Stimulated activated CD4-positive, alpha-beta T cell treated with anti-CD3 and anti-CD28 coated beads, Interleukin-12 subunit alpha, Interleukin-12 subunit beta, amount 100 ng/mL, for 4 hours (primary cell): ENCODE data around the gene ASS1.
A peak's percentile ranks its signal among the peaks of the same experiment; 100 is the strongest.

Experiments
- DNase-seq: peaks from one replicate; pipeline ENCODE4 v3.0.0-alpha.2; 2020

Gene ASS1

DNA sequence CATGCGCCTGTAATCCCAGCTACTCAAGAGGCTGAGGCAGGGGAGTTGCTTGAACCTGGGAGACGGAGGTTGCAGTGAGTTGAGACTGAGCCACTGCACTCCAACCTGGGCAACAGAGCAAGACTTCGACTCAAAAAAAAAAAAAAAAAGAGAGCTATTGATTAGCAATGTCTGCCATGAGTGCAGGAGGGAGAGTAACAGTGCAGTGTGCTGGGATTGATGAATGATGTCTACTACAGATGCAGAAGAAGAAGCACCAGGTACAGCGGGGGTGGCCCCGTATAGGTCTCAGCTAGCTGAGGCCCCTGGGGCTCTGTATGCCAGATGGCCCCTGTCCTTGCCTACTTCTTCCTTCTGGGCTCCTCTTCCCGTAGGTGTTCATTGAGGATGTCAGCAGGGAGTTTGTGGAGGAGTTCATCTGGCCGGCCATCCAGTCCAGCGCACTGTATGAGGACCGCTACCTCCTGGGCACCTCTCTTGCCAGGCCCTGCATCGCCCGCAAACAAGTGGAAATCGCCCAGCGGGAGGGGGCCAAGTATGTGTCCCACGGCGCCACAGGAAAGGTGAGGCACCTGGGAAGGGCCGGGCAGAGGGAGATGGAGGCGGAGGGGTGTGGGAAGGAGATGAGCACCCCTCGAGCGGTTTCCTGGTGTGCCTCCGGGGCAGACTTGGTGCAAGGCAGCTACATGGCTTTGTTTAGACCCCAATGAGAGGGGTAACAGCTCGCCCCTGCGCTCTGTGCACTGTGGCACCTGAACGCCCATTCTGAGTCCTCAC lies 13.5 kb downstream of the ASS1 start:
- no peak for DNase-seq

DNA sequence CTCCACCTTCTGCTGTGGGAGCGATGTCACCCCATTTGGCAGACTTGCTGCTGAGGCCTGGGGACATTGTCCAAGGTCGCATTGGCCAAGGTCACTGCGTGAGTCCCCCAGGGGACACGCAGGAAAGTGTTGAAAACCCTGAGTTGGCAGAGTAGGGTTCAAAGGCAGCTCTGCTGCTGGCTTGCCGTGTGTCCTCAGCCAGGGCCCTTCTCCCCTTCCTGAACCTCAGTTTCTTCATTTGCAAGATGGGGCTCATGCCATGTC lies 14.0 kb downstream of the ASS1 start:
- DNase-seq, result no peak

- no peak for DNase-seq
Measured at GRCh38 chr9:130459151-130459550, 14.4 kb downstream of the ASS1 start.

DNA sequence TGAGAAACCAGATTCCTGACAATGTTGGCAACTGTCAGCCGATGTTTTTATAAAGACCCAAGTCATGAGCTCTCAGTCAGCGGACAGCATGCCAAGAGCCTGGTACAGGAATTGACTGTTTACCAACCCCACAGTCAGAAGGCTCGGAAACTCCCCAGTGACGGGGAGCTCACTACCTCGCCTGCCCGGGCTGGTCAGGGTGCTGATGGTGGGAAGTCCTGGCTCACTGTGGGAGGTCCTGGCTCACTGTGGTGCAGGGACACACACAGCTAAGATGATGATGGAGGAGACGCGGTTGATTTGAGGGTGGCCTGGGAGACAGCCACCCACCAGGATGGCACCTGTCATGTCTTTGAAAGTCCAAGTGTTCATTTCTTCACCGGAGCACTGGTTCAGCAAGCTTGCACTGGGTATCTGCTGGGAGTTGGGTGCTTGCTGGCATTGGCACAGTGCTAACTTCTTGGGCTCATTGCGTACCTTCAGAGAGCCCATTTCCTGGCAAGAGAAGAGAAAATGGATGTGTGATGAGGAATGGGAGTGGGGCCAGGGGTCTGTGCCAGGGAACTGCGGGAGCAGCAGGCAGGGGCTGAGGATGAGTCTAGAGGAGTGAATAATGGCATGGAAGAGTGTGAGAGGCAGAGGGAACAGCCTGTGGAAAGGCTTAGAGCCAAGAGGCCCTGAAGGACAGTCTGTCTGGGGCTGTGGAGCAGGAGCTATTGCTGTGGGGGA lies 15.3 kb downstream of the ASS1 start:
- no peak for DNase-seq

DNA sequence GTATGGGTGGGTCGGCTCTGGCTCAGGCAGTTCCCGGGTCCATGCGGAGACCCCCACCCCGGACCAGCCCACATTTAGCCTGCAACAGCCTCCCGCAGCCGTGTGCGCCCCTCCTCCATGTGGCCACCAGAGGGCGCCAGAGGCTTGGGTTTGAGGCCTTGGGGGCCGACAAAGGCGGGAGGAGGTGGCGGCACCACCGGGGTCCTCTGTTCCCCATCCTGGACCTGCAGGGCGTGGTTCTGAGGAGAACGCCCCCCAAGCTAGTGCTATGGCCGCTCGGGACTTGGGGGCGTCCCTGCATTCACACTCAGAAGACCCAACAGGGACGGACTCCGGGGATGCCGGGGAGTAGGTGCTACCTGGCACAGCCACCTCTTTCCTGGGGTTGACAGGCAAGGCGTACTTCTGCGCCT lies 16.5 kb downstream of the ASS1 start:
- peak; percentile 74 for DNase-seq

DNA sequence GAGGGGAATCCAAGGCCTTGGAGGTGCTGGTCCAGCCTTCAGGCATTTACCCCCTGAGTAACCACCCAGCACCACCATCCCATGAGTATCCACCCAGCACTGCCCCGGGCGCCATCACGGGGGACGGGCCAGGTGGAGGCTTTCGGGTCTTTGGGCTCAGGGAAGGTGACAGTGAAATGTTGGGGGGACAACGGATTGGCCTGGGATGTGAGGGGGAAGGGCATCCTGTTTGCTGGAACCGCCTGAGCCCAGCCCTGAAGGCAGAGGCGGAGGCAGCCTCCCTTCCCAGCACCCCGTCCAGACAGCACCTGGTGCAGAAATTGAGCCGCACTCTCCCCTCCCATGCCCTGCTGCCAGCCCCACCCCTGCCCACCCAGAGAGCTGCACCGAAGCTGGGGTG lies 17.0 kb downstream of the ASS1 start:
- no peak for DNase-seq

GRCh38 chr9:130462685-130463540 lies 18.2 kb downstream of the ASS1 start:
- DNase-seq, result no peak

DNA sequence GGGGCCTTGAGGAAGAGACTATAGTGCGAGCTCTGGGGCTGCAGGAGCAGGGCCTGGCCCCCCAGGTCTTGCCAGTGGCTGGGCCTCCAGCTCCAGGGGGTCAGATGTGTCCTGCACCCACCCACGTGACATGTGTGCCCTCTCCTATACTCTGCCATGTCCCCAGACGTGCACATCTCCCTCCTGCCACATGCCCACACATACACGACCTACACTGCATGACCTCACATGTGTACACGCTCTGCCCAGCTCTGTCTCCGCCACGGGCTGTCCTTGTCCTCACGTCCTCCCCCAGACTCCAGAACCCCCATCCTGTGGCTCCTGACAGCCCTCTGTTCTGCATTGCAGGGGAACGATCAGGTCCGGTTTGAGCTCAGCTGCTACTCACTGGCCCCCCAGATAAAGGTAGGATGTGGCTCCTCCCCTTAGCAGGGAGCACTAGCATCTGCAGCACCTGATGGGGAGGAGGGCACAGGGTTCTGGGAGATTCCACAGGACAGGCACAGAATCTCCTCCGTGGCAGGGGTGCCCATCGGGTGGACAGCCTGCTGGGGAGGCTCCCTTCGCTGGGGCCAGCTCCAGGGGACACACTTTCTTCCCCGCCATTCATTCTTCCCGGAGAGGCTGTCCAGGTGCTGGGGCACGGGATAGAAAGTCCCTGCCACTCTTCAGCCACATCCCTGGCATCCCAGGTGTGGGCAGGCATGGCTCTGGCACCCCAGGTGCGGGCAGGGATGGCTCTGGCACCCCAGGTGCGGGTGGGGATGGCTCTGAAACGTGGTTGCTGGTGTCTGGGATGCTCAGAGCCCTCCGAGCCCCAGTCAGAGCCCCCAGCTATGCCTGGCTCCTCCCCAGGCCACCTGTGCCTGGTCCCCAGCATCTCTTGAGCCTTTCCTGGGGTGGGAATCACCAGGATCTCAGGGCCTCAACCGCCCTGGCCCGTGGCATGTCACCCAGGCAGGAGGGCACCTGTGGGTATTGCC lies 19.3 kb downstream of the ASS1 start:
- DNase-seq, result no peak

- no peak for DNase-seq
Measured at GRCh38 chr9:130465383-130466096, 20.8 kb downstream of the ASS1 start.

DNA sequence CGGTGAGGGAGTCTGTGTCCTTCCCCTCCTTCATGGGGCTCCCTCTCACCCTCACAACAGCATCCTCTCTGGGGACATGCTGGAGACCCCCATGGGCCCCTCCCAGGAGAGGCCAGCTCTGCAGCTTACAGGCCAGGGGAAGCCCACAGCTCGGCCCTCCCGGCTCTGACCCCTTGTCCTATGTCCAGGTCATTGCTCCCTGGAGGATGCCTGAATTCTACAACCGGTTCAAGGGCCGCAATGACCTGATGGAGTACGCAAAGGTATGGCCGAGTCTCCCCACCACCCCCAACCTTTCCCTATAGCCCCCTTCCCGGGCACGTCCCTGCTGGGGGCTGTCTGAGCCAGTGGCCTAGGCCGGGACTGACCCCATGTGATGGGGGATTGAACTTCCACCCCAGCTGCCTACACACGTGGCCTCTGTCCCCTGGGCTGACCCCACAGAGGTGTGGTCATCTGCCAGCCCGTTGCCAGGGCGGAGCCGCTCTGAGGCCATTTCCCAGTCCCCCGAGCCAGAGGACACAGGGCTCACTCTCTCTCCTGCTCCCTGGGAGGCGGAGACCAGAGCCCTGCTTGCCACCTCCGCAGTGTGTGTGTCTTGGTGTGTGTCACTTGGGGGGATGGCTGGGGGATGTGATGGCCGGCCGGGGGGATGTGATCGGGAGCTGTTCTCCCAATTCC lies 21.9 kb downstream of the ASS1 start:
- DNase-seq, result no peak

DNA sequence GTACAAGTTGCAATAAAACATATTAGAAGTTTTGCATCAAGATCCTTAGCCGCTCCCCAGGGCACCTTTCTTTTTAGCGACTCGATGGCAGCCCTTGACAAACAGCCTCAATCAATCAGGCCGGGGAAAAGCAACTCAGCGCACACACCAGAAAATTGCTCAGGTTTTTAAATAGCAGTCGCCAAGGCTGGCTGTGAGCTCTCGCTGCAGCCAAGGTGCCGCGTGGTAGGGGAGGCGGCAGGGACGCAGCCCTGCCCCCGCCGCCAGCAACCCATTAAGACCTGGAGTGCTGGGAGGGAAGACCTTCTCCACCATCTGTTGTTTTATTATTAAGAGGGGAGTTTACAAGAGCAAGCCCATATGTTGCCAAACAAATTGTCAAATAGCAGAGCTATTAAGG lies 22.6 kb downstream of the ASS1 start:
- no peak for DNase-seq

DNA sequence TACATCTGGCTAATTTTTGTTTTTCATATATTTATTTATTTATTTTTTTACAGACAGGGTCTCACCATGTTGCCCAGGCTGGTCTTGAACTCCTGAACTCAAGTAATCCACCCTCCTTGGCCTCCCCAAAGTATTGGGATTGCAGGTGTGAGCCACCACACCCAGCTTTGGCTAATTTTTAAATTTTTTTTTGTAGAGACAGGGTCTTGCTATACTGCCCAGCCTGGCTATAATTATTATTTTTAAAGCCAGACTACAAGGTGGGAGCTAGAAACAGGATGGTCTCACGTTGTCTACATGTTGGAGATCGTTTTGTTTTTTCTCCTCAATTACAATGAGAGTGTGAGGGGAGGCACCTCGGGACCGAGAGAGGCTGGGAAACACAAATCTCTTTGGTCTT lies 23.8 kb downstream of the ASS1 start:
- no peak for DNase-seq

- DNase-seq, result no peak
Measured at GRCh38 chr9:130470269-130470668, 25.5 kb downstream of the ASS1 start.

DNA sequence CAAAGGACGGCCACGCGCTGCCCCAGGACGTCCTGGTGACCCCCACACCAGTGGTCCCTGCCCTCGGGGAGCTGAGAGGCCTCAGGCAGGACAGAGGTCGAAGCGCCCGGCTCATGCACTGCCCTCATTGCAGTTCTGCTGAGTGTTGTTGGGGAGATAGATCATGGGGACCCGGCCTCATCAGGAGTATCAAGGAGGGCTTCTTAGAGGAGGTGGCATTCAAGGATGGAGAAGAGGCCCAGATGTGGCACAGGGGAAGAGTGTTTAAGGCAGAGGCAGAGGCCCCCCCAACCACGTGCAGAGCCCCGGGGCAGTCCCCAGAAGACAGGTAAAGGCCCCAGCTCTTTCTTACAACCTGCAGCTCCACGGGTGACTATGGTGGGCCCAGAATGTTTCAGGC lies 26.2 kb downstream of the ASS1 start:
- DNase-seq, result no peak

GRCh38 chr9:130471411-130472183 lies 26.8 kb downstream of the ASS1 start:
- DNase-seq, result no peak

GRCh38 chr9:130472184-130472705 lies 27.5 kb downstream of the ASS1 start:
- no peak for DNase-seq

GRCh38 chr9:130473009-130473408 lies 28.2 kb downstream of the ASS1 start:
- DNase-seq, result no peak

- no peak for DNase-seq
Measured at GRCh38 chr9:130473566-130473965, 28.8 kb downstream of the ASS1 start.

DNA sequence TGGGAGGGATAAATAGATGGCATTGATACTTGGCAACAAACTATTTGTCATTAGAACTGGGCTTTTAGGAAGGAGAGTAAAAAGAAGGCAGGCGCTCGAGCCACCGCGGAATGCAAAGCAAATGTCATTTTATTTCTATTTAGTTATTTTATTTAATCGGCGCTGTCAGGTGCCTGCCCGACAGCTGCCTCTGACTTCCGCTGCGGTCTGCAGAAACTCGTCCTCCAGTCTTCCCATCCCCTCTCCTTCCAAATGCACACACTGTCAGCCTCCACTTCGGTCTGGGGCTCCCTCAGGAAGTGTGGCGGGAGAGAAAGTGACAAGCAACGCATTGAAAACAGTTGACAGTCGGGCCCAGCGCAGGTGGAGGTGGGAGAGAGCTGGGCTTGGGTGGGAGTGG lies 29.3 kb downstream of the ASS1 start:
- DNase-seq, result no peak

- no peak for DNase-seq
Measured at GRCh38 chr9:130476151-130476730, 31.5 kb downstream of the ASS1 start.
